Ascending aorta (tissue), 2 donors: Measurements from ENCODE around the gene COL4A2. TPM values are rescaled to one million over a fixed set of nuclear protein-coding genes. Genes with fewer than 3 reads are reported as not detected.
"Not testable (repeated sequence)": the region's sequence is repeated elsewhere in the genome, so short reads cannot be mapped to it uniquely, and the experiment has no call there.

ENCODE experiments used
- DNase-seq, 2 donors: peaks; one replicate each; pipeline ENCODE4 v3.0.0-alpha.2; 2019; ENCODE audit warnings: low spot score in 2 of 2
- H3K27ac ChIP-seq, 2 donors: fragments of 200-600 bp; sonication (generic); one replicate each; pipeline ENCODE4 v1.5.1; 2016 to 2017; ENCODE audit warnings: mild to moderate bottlenecking in 1 of 2
- H3K27me3 ChIP-seq: fragments of 200-600 bp; sonication (generic); one replicate; pipeline ENCODE4 v1.5.1; 2017
- H3K36me3 ChIP-seq, 2 donors: fragments of 200-600 bp; sonication (generic); one replicate each; pipeline ENCODE4 v1.5.1; 2016
- H3K4me1 ChIP-seq, 2 donors: fragments of 200-600 bp; sonication (generic); one replicate each; pipeline ENCODE4 v1.5.1; 2016 to 2017; ENCODE audit warnings: mild to moderate bottlenecking in 1 of 2
- H3K4me3 ChIP-seq, 2 donors: fragments of 200-600 bp; sonication (generic); one replicate each; pipeline ENCODE4 v1.5.1; 2016 to 2017; ENCODE audit warnings: mild to moderate bottlenecking in 1 of 2
- H3K9me3 ChIP-seq, 2 donors: fragments of 200-600 bp; sonication (generic); one replicate each; pipeline ENCODE4 v1.5.1; 2016
- CTCF ChIP-seq, 3 experiments: fragments of 200-600 bp in 2 of 3; fragments of 450-650 bp in 1 of 3; sonication (generic) in 2 of 3; IDR thresholded peaks; one replicate each; pipeline ENCODE4 v1.5.1; 2016 to 2019; ENCODE audit warnings: antibody characterized with exemption in 3 of 3, mild to moderate bottlenecking in 1 of 3, moderate library complexity in 1 of 3
- intact Hi-C: fragments of 100-400 bp; cut with DNase I; formaldehyde crosslinking; loops from one replicate; pipeline ENCODE4 v1.15.1; 2023
- total RNA-seq: library from RNA; depleted of rRNA; stranded (reverse); fragments of >200 nt; gene quantifications from one replicate; pipeline ENCODE4 v1.1.0, GENCODE V29; 2016

The COL4A2 gene
- total RNA-seq, 1 donor from 2014 or later, result 1,227 TPM

- H3K9me3 ChIP-seq, result no peaks in the 10 kb centered on the region
- intact Hi-C loops, result loop anchor here (10.0 kb wide), 1 partner anchor 185 kb away; the partner anchor contains the start of gene ING1
- H3K27me3 ChIP-seq, result no peaks in the 10 kb centered on the region
- TF ChIP-seq CTCF (IDR thresholded peaks at IDR 0.05), result no peak
- DNase-seq, result no peak
- peaks cover 22 to 49% of the 10 kb centered on the region in 2 donors for H3K4me1 ChIP-seq
- H3K27ac ChIP-seq, result peak overlapping the region; percentile 89 to 90
- no peak overlapping the region for H3K4me3 ChIP-seq
- H3K36me3 ChIP-seq, result no peaks in the 10 kb centered on the region
These were observed 222.6 kb downstream of the COL4A2 start for GRCh38 chr13:110529522-110530311.

GRCh38 chr13:110531100-110531499 lies 224.0 kb downstream of the COL4A2 start:
- H3K27ac ChIP-seq, result peak overlapping the region in 1 of 2 donors; percentile 56
- H3K9me3 ChIP-seq, result no peaks in the 10 kb centered on the region
- H3K27me3 ChIP-seq, result no peaks in the 10 kb centered on the region
- H3K4me3 ChIP-seq, result no peak overlapping the region
- intact Hi-C loops, result no loop called here
- no peaks in the 10 kb centered on the region for H3K36me3 ChIP-seq
- no peak for DNase-seq
- peaks cover 12 to 35% of the 10 kb centered on the region in 2 donors for H3K4me1 ChIP-seq
- TF ChIP-seq CTCF (IDR thresholded peaks at IDR 0.05), result no peak

- no peak for TF ChIP-seq CTCF (IDR thresholded peaks at IDR 0.05)
- H3K27me3 ChIP-seq, result no peaks in the 10 kb centered on the region
- H3K27ac ChIP-seq, result peak overlapping the region in 1 of 2 donors; percentile 24
- intact Hi-C loops, result no loop called here
- H3K4me3 ChIP-seq, result no peak overlapping the region
- no peaks in the 10 kb centered on the region for H3K36me3 ChIP-seq
- H3K9me3 ChIP-seq, result no peaks in the 10 kb centered on the region
- no peak for DNase-seq
- H3K4me1 ChIP-seq, result peaks cover 12 to 30% of the 10 kb centered on the region in 2 donors
These were observed 224.6 kb downstream of the COL4A2 start for GRCh38 chr13:110531671-110532083.

GRCh38 chr13:110532258-110532657 lies 225.2 kb downstream of the COL4A2 start:
- DNase-seq, intact Hi-C loops, H3K36me3 ChIP-seq, H3K9me3 ChIP-seq, H3K27me3 ChIP-seq, H3K4me3 ChIP-seq: not testable (repeated sequence)
- peaks cover 10 to 24% of the 10 kb centered on the region in 2 donors for H3K4me1 ChIP-seq
- H3K27ac ChIP-seq, result peak overlapping the region in 1 of 2 donors; percentile 24

GRCh38 chr13:110533771-110534670 lies 226.9 kb downstream of the COL4A2 start:
- H3K4me3 ChIP-seq, result no peak overlapping the region
- H3K27me3 ChIP-seq, result no peaks in the 10 kb centered on the region
- no peaks in the 10 kb centered on the region for H3K9me3 ChIP-seq
- TF ChIP-seq CTCF (IDR thresholded peaks at IDR 0.05), result no peak
- H3K36me3 ChIP-seq, result no peaks in the 10 kb centered on the region
- H3K4me1 ChIP-seq, result peaks cover 0 to 23% of the 10 kb centered on the region in 2 donors
- H3K27ac ChIP-seq, result no peak overlapping the region
- intact Hi-C loops, result no loop called here
- no peak for DNase-seq

GRCh38 chr13:110535526-110535925 lies 228.4 kb downstream of the COL4A2 start:
- no peak for DNase-seq
- Histone ChIP-seq H3K36me3 (no peaks in the 10 kb centered on the region), H3K4me3 (no peak overlapping the region), H3K4me1 (peaks cover 0 to 30% of the 10 kb centered on the region in 2 donors), H3K9me3 (no peaks in the 10 kb centered on the region), H3K27me3 (no peaks in the 10 kb centered on the region), H3K27ac (peak overlapping the region; percentile 21 to 37)
- no peak for TF ChIP-seq CTCF (IDR thresholded peaks at IDR 0.05)
- intact Hi-C loops, result no loop called here
